PC-3 (cell line): ENCODE data around the gene IMPDH1. TPM values are rescaled to one million over a fixed set of nuclear protein-coding genes. Genes with fewer than 3 reads are reported as not detected.

Experiments used
- ATAC-seq: fragments of 200-7000 bp; cut with Tn5 transposase; 2 replicates; pipeline ENCODE4 v1.9.1; 2020; ENCODE audit warnings: mild to moderate bottlenecking, moderate library complexity
- BruUV-seq: library from RNA; stranded (reverse); fragments of 400-500 nt; replicated peaks from 2 replicates; lab custom pipeline; 2021; lab: Mats Ljungman, UMichigan
- CTCF ChIA-PET: fragments of 300-600 bp; sonication (Branson Sonifier 250); formaldehyde crosslinking; loops from one replicate; lab custom pipeline; 2022; ENCODE audit warnings: antibody characterized with exemption; lab: Charles Lee
- POLR2A ChIA-PET: fragments of 300-600 bp; sonication (Branson Sonifier 250); formaldehyde crosslinking; loops from one replicate; lab custom pipeline; 2022; ENCODE audit warnings: antibody characterized with exemption; ENCODE audit not compliant: unreplicated experiment; lab: Charles Lee
- DNase-seq: peaks from one replicate; pipeline ENCODE4 v3.0.0-alpha.2; 2015
- H2AFZ ChIP-seq: fragments of 300-600 bp; sonication (generic); 2 replicates; pipeline ENCODE4 v1.6.0; 2016; ENCODE audit warnings: antibody characterized with exemption, low read length
- H3F3A ChIP-seq: fragments of 300-600 bp; sonication (generic); one replicate; pipeline ENCODE4 v1.6.0; 2017; ENCODE audit warnings: antibody characterized with exemption, low read length, control low read depth, mild to moderate bottlenecking; ENCODE audit not compliant: unreplicated experiment
- H3K27ac ChIP-seq: fragments of 300-600 bp; sonication (generic); 2 replicates; pipeline ENCODE4 v1.5.1; 2016; ENCODE audit warnings: mild to moderate bottlenecking, low read length
- H3K27me3 ChIP-seq: fragments of 300-600 bp; sonication (generic); 2 replicates; pipeline ENCODE4 v1.6.1; 2016; ENCODE audit warnings: low read length, mixed read lengths
- H3K36me3 ChIP-seq: fragments of 300-600 bp; sonication (generic); 2 replicates; pipeline ENCODE4 v1.6.1; 2016; ENCODE audit warnings: low read depth, mixed run types, low read length, mixed read lengths
- H3K4me1 ChIP-seq: fragments of 300-600 bp; sonication (generic); 2 replicates; pipeline ENCODE4 v1.5.1; 2016; ENCODE audit warnings: low read length; ENCODE audit not compliant: insufficient read depth
- H3K4me2 ChIP-seq: fragments of 300-600 bp; sonication (generic); 2 replicates; pipeline ENCODE4 v1.6.0; 2016; ENCODE audit warnings: low read length
- H3K4me3 ChIP-seq: fragments of 300-600 bp; sonication (generic); 2 replicates; pipeline ENCODE4 v1.5.1; 2016; ENCODE audit warnings: mild to moderate bottlenecking, low read length, mixed read lengths
- H3K79me2 ChIP-seq: fragments of 300-600 bp; sonication (generic); 2 replicates; pipeline ENCODE4 v1.6.1; 2017; ENCODE audit warnings: low read length, mixed read lengths
- H3K9ac ChIP-seq: fragments of 300-600 bp; sonication (generic); 2 replicates; pipeline ENCODE4 v1.6.0; 2016; ENCODE audit warnings: mild to moderate bottlenecking, low read length
- H3K9me2 ChIP-seq: fragments of 300-600 bp; sonication (generic); replicated peaks from 2 replicates; pipeline ENCODE4 v1.6.1; 2016; ENCODE audit warnings: mixed run types, low read length, mixed read lengths
- H3K9me3 ChIP-seq: fragments of 300-600 bp; sonication (generic); 2 replicates; pipeline ENCODE4 v1.6.1; 2016; ENCODE audit warnings: low read length, mixed read lengths
- H4K20me1 ChIP-seq: fragments of 300-600 bp; sonication (generic); 2 replicates; pipeline ENCODE4 v1.6.1; 2016; ENCODE audit warnings: low read length, mixed read lengths
- CTCF ChIP-seq: fragments of 300-600 bp; sonication (generic); conservative IDR thresholded peaks from 2 replicates; pipeline ENCODE4 v1.5.1; 2017; ENCODE audit warnings: antibody characterized with exemption, low read depth, mild to moderate bottlenecking, low read length
- EZH2 ChIP-seq: fragments of 300-600 bp; sonication (generic); IDR thresholded peaks from one replicate; pipeline ENCODE4 v1.6.1; 2017; ENCODE audit warnings: antibody characterized with exemption, mild to moderate bottlenecking, low read length; ENCODE audit not compliant: unreplicated experiment
- EZH2phosphoT487 ChIP-seq: fragments of 300-600 bp; sonication (generic); IDR thresholded peaks from 2 replicates; pipeline ENCODE4 v1.6.1; 2018; ENCODE audit warnings: mild to moderate bottlenecking, antibody characterized with exemption, low read length, borderline replicate concordance
- intact Hi-C: fragments of 100-400 bp; cut with micrococcal nuclease; formaldehyde crosslinking; loops from 2 replicates; pipeline ENCODE4 v1.9.0; 2023
- total RNA-seq: library from RNA; depleted of rRNA; stranded (reverse); fragments of >200 nt; gene quantifications from 2 replicates; pipeline ENCODE4 v1.2.3, GENCODE V29; 2014

IMPDH1 gene
- total RNA-seq, 1 experiment from 2014 or later: 128 TPM

- TF ChIP-seq EZH2phosphoT487 (no peak), CTCF (no peak), EZH2 (no peak)
- Histone ChIP-seq H3K9me3 (no peaks in the 10 kb centered on the region), H3K27me3 (no peaks in the 10 kb centered on the region), H3K4me1 (no peaks in the 10 kb centered on the region), H3F3A (no peaks in the 10 kb centered on the region), H3K9ac (no peak overlapping the region), H3K79me2 (no peaks in the 10 kb centered on the region), H3K9me2 (no peaks in the 10 kb centered on the region), H2AFZ (no peak overlapping the region), H3K27ac (no peak overlapping the region), H3K36me3 (no peaks in the 10 kb centered on the region), H4K20me1 (no peaks in the 10 kb centered on the region), H3K4me3 (no peak overlapping the region), H3K4me2 (no peak overlapping the region)
- ChIA-PET CTCF (interaction anchor here (0.6 to 2.4 kb wide), 4 partner anchors 16 to 71 kb away, joined by 3 to 80 read pairs (median 4); no protein-coding TSS in a partner anchor), POLR2A (no interaction called here)
- intact Hi-C loops: no loop called here
- BruUV-seq: no TSS peak
- DNase-seq: no peak
- no peak for ATAC-seq
Observed at GRCh38 chr7:128388145-128388485, 21.7 kb downstream of the IMPDH1 start.

- TF ChIP-seq CTCF (peak; percentile 86), EZH2 (no peak)
- ChIA-PET CTCF (interaction anchor here (0.6 to 2.4 kb wide), 5 partner anchors 17 to 72 kb away, joined by 3 to 80 read pairs (median 4); no protein-coding TSS in a partner anchor), POLR2A (no interaction called here)
- no peaks in the 10 kb centered on the region for H3K27me3 ChIP-seq
- peak; percentile 80 for DNase-seq
- H3K9me3 ChIP-seq: no peaks in the 10 kb centered on the region
- no peaks in the 10 kb centered on the region for H4K20me1 ChIP-seq
- no peaks in the 10 kb centered on the region for H3F3A ChIP-seq
- H3K9ac ChIP-seq: no peak overlapping the region
- no peaks in the 10 kb centered on the region for H3K79me2 ChIP-seq
- H2AFZ ChIP-seq: no peak overlapping the region
- H3K27ac ChIP-seq: no peak overlapping the region
- H3K4me3 ChIP-seq: no peak overlapping the region
- H3K9me2 ChIP-seq: no peaks in the 10 kb centered on the region
- ATAC-seq: peak; percentile 78
- BruUV-seq: no TSS peak
- intact Hi-C loops: loop anchor here (1.0 kb wide), 1 partner anchor 40 kb away; no protein-coding TSS in a partner anchor
- no peak overlapping the region for H3K4me2 ChIP-seq
- H3K36me3 ChIP-seq: no peaks in the 10 kb centered on the region
- H3K4me1 ChIP-seq: no peaks in the 10 kb centered on the region
Observed at GRCh38 chr7:128387216-128388144, 22.3 kb downstream of the IMPDH1 start.
